ENCODE results near the gene MDK. TPM values are rescaled to one million over a fixed set of nuclear protein-coding genes. Genes with fewer than 3 reads are reported as not detected.

MDK gene
- polyA plus RNA-seq, 1 donor from 2014 or later = 90.3 TPM

- Histone ChIP-seq H3K4me3 (ENCODE audit: low read length) (no peak overlapping the region), H3F3A (ENCODE audit: insufficient read depth, low read length, poor library complexity, severe bottlenecking) (no peaks in the 10 kb centered on the region), H2AFZ (ENCODE audit: low read depth, low read length) (no peak overlapping the region), H3K79me2 (replicated peaks; ENCODE audit: insufficient read depth, low read length) (no peaks in the 10 kb centered on the region), H3K9me2 (ENCODE audit: insufficient read depth, low read length) (no peaks in the 10 kb centered on the region), H3K36me3 (ENCODE audit: insufficient read depth, low read length) (no peaks in the 10 kb centered on the region), H3K9ac (ENCODE audit: low read length) (no peak overlapping the region), H4K20me1 (ENCODE audit: insufficient read depth) (no peaks in the 10 kb centered on the region), H3K27ac (ENCODE audit: low read length) (no peak overlapping the region), H3K27me3 (ENCODE audit: insufficient read depth, low read depth, low read length) (no peaks in the 10 kb centered on the region), H3K4me2 (ENCODE audit: low read length) (no peak overlapping the region), H3K9me3 (ENCODE audit: low read length) (no peaks in the 10 kb centered on the region)
- TF ChIP-seq EZH2 (IDR thresholded peaks at IDR 0.05; ENCODE audit: borderline replicate concordance, insufficient read depth, low read length, poor library complexity, severe bottlenecking) = no peak
- TF ChIP-seq TAF1 (IDR thresholded peaks at IDR 0.05; ENCODE audit: low read depth) = no peak
- TF ChIP-seq RAD21 (conservative IDR thresholded peaks at IDR 0.05) = no peak
- no peak for TF ChIP-seq CTCF (IDR thresholded peaks at IDR 0.05; ENCODE audit: poor library complexity, severe bottlenecking)
- TF ChIP-seq EP300 (conservative IDR thresholded peaks at IDR 0.05; ENCODE audit: poor library complexity, severe bottlenecking) = no peak
- TF ChIP-seq SMC3 (conservative IDR thresholded peaks at IDR 0.05; ENCODE audit: poor library complexity) = no peak
Observed at GRCh38 chr11:46363031-46363407, 18.4 kb upstream of the MDK start.

GRCh38 chr11:46363455-46364005 is 17.9 kb upstream of the MDK start:
- no peak overlapping the region for H2AFZ ChIP-seq (ENCODE audit: low read depth, low read length)
- H3K36me3 ChIP-seq (ENCODE audit: insufficient read depth, low read length) = no peaks in the 10 kb centered on the region
- H3K27ac ChIP-seq (ENCODE audit: low read length) = no peak overlapping the region
- TF ChIP-seq CTCF (IDR thresholded peaks at IDR 0.05; ENCODE audit: poor library complexity, severe bottlenecking) (no peak), EZH2 (IDR thresholded peaks at IDR 0.05; ENCODE audit: borderline replicate concordance, insufficient read depth, low read length, poor library complexity, severe bottlenecking) (no peak), MXI1 (conservative IDR thresholded peaks at IDR 0.05; ENCODE audit: poor library complexity, severe bottlenecking) (no peak), TAF1 (IDR thresholded peaks at IDR 0.05; ENCODE audit: low read depth) (no peak), POLR2AphosphoS5 (IDR thresholded peaks at IDR 0.05) (no peak), SMC3 (conservative IDR thresholded peaks at IDR 0.05; ENCODE audit: poor library complexity) (no peak), RAD21 (conservative IDR thresholded peaks at IDR 0.05) (no peak)
- no peaks in the 10 kb centered on the region for H3K9me3 ChIP-seq (ENCODE audit: low read length)
- no peak overlapping the region for H3K4me3 ChIP-seq (ENCODE audit: low read length)
- H3K9ac ChIP-seq (ENCODE audit: low read length) = no peak overlapping the region
- no peaks in the 10 kb centered on the region for H4K20me1 ChIP-seq (ENCODE audit: insufficient read depth)
- no peaks in the 10 kb centered on the region for H3K79me2 ChIP-seq (replicated peaks; ENCODE audit: insufficient read depth, low read length)
- H3K4me2 ChIP-seq (ENCODE audit: low read length) = no peak overlapping the region
- no peaks in the 10 kb centered on the region for H3K9me2 ChIP-seq (ENCODE audit: insufficient read depth, low read length)
- no peaks in the 10 kb centered on the region for H3F3A ChIP-seq (ENCODE audit: insufficient read depth, low read length, poor library complexity, severe bottlenecking)
- no peaks in the 10 kb centered on the region for H3K27me3 ChIP-seq (ENCODE audit: insufficient read depth, low read depth, low read length)

GRCh38 chr11:46364056-46364455 is 17.4 kb upstream of the MDK start:
- Histone ChIP-seq H4K20me1 (ENCODE audit: insufficient read depth) (no peaks in the 10 kb centered on the region), H3K27ac (ENCODE audit: low read length) (no peak overlapping the region), H2AFZ (ENCODE audit: low read depth, low read length) (no peak overlapping the region), H3K9me2 (ENCODE audit: insufficient read depth, low read length) (no peaks in the 10 kb centered on the region), H3K4me3 (ENCODE audit: low read length) (no peak overlapping the region), H3K4me2 (ENCODE audit: low read length) (no peak overlapping the region), H3K79me2 (replicated peaks; ENCODE audit: insufficient read depth, low read length) (no peaks in the 10 kb centered on the region), H3K9me3 (ENCODE audit: low read length) (no peaks in the 10 kb centered on the region), H3K36me3 (ENCODE audit: insufficient read depth, low read length) (no peaks in the 10 kb centered on the region), H3K9ac (ENCODE audit: low read length) (no peak overlapping the region), H3K27me3 (ENCODE audit: insufficient read depth, low read depth, low read length) (no peaks in the 10 kb centered on the region), H3F3A (ENCODE audit: insufficient read depth, low read length, poor library complexity, severe bottlenecking) (no peaks in the 10 kb centered on the region)
- TF ChIP-seq EZH2 (IDR thresholded peaks at IDR 0.05; ENCODE audit: borderline replicate concordance, insufficient read depth, low read length, poor library complexity, severe bottlenecking) (no peak), SMC3 (conservative IDR thresholded peaks at IDR 0.05; ENCODE audit: poor library complexity) (no peak), CTCF (IDR thresholded peaks at IDR 0.05; ENCODE audit: poor library complexity, severe bottlenecking) (no peak), REST (IDR thresholded peaks at IDR 0.05; ENCODE audit: borderline replicate concordance) (no peak), MXI1 (conservative IDR thresholded peaks at IDR 0.05; ENCODE audit: poor library complexity, severe bottlenecking) (no peak), RAD21 (conservative IDR thresholded peaks at IDR 0.05) (no peak), POLR2AphosphoS5 (IDR thresholded peaks at IDR 0.05) (no peak), TAF1 (IDR thresholded peaks at IDR 0.05; ENCODE audit: low read depth) (no peak), EP300 (conservative IDR thresholded peaks at IDR 0.05; ENCODE audit: poor library complexity, severe bottlenecking) (no peak)
